Measurements from ENCODE around the gene IFI27L2. TPM values are rescaled to one million over a fixed set of nuclear protein-coding genes. Genes with fewer than 3 reads are reported as not detected.

Gene IFI27L2
- total and polyA plus RNA-seq, 2 of the 8 experiments (the other 6 are each of a cell fraction or from before 2014, with no cell fraction given), result 14.0 to 69.6 TPM

GRCh38 chr14:94136575-94137331 is 7.3 kb upstream of the IFI27L2 start:
- H3K14ac ChIP-seq (ENCODE audit: insufficient read length), result no peak overlapping the region
- H2BK20ac ChIP-seq (ENCODE audit: low read length), result no peak overlapping the region
- no peak overlapping the region for H3K23ac ChIP-seq (ENCODE audit: insufficient read length)
- no peak overlapping the region for H2BK5ac ChIP-seq (ENCODE audit: low read depth, low read length)
- H4K8ac ChIP-seq (ENCODE audit: extremely low read depth, insufficient read depth, low read length), result no peak overlapping the region
- no peak overlapping the region for H3K27ac ChIP-seq (ENCODE audit: low read depth, low read length)
- no peak overlapping the region for H2BK15ac ChIP-seq (ENCODE audit: low read length)
- no peaks in the 10 kb centered on the region for H3K79me2 ChIP-seq (ENCODE audit: control insufficient read depth in 1 of 2, insufficient read depth in 2 of 2, low read length in 2 of 2)
- H4K5ac ChIP-seq (ENCODE audit: insufficient read length, low read depth, low read length), result no peak overlapping the region
- no peak overlapping the region for H3K4me3 ChIP-seq (ENCODE audit: extremely low read depth in 1 of 4, insufficient read depth in 2 of 4, low read depth in 3 of 4, low read length in 4 of 4)
- H3K36me3 ChIP-seq (ENCODE audit: control insufficient read depth in 2 of 4, insufficient read depth in 4 of 4, low read length in 3 of 4), result no peaks in the 10 kb centered on the region; a peak in 1 of 8 replicates
- no peaks in the 10 kb centered on the region for H3K79me1 ChIP-seq (ENCODE audit: low read depth, low read length)
- H3K9me3 ChIP-seq (ENCODE audit: insufficient read depth in 2 of 2, low read depth in 1 of 2, low read length in 1 of 2), result peaks cover 5 to 8% of the 10 kb centered on the region in 2 experiments; a peak in 1 of 4 replicates
- FAIRE-seq, result peak; percentile 94
- no peaks in the 10 kb centered on the region for H4K20me1 ChIP-seq (replicated peaks in 1 of 2; ENCODE audit: control insufficient read depth in 1 of 2, insufficient read depth in 2 of 2, low read length in 2 of 2)
- H4K91ac ChIP-seq (replicated peaks; ENCODE audit: insufficient read length, low read length), result no peak overlapping the region
- POLR2A ChIA-PET (ENCODE audit: partially characterized antibody), result interaction anchor here (0.7 to 1.1 kb wide), 2 partner anchors 32 to 40 kb away, joined by 3 read pairs; no protein-coding TSS in a partner anchor
- H2BK120ac ChIP-seq (replicated peaks; ENCODE audit: low read depth, low read length), result no peak overlapping the region
- DNase-seq (ENCODE audit: low read depth in 1 of 2, low spot score in 2 of 2), result peak; percentile 75 to 97
- no peaks in the 10 kb centered on the region for H3K27me3 ChIP-seq (replicated peaks in 1 of 4; ENCODE audit: control insufficient read depth in 3 of 4, extremely low read depth in 1 of 4, insufficient read depth in 3 of 4, low read length in 3 of 4)
- 38% methylated on average over 18 of the region's 18 CpGs; no CpG with 5 or more reads in 1 of the 2 experiments for WGBS, 2 experiments (ENCODE audit: extremely low coverage in 1 of 2, insufficient coverage in 1 of 2, insufficient read length in 1 of 2, insufficient replicate concordance in 2 of 2, low coverage in 1 of 2, low lambda C conversion rate in 2 of 2, missing lambda C conversion rate in 1 of 2)
- peaks cover 5 to 17% (median 8%) of the 10 kb centered on the region in 4 experiments; a peak in 6 of 7 replicates for H3K4me1 ChIP-seq (replicated peaks in 1 of 4; ENCODE audit: control insufficient read depth in 3 of 4, insufficient read depth in 4 of 4, low read length in 3 of 4)
- H2BK12ac ChIP-seq (ENCODE audit: low read depth, low read length), result no peak overlapping the region
- H3K4me2 ChIP-seq (ENCODE audit: insufficient read depth in 1 of 2, low read depth in 2 of 2, low read length in 2 of 2), result no peak overlapping the region
- CTCF ChIA-PET (ENCODE audit: partially characterized antibody), result interaction anchor here (0.5 to 9.2 kb wide), 62 partner anchors 9 to 1112 kb away, joined by 3 to 148 read pairs (median 4); partner anchors contain the start of genes IFI27, IFI27L1, OTUB2 and PPP4R4
- H3K9ac ChIP-seq (replicated peaks in 1 of 4; ENCODE audit: extremely low read depth in 1 of 4, low read depth in 3 of 4, low read length in 3 of 4), result no peak overlapping the region
- no peak overlapping the region; the same call in 1 of the 2 replicates for H3K18ac ChIP-seq (ENCODE audit: extremely low read depth, low read length)
- peak overlapping the region; percentile 72 for H2AFZ ChIP-seq (ENCODE audit: low read length)
- H3K56ac ChIP-seq (replicated peaks; ENCODE audit: insufficient read length, low read depth, low read length), result no peak overlapping the region
- H3K23me2 ChIP-seq (ENCODE audit: low read depth, low read length), result no peaks in the 10 kb centered on the region
- H2AK5ac ChIP-seq (ENCODE audit: low read depth, low read length), result no peak overlapping the region
- no peak overlapping the region for H3K4ac ChIP-seq (replicated peaks; ENCODE audit: insufficient read length, low read depth, low read length)
- TF ChIP-seq CREB1 (IDR thresholded peaks at IDR 0.05), result peak; percentile 36; the same call in 1 of the 2 replicates
- no peak for TF ChIP-seq SP4 (IDR thresholded peaks at IDR 0.05; ENCODE audit: low read length)
- no peak for TF ChIP-seq YY1 (IDR thresholded peaks at IDR 0.05; ENCODE audit: low read depth, low read length)
- no peak for TF ChIP-seq KDM1A (IDR thresholded peaks at IDR 0.05; ENCODE audit: borderline replicate concordance, low read length)
- no peak for TF ChIP-seq ZNF274 (IDR thresholded peaks at IDR 0.05; ENCODE audit: borderline replicate concordance, extremely low read depth, low read length)
- TF ChIP-seq JUND (IDR thresholded peaks at IDR 0.05; ENCODE audit: low read length), result no peak
- no peak for TF ChIP-seq SP2 (IDR thresholded peaks at IDR 0.05; ENCODE audit: low read length)
- peak; percentile 41; the same call in 1 of the 2 replicates for TF ChIP-seq TEAD4 (IDR thresholded peaks at IDR 0.05; ENCODE audit: low read depth, low read length)
- TF ChIP-seq CTCF (IDR thresholded peaks at IDR 0.05; ENCODE audit: control extremely low read depth in 1 of 3, insufficient read depth in 1 of 3, low read depth in 1 of 3, low read length in 3 of 3), result peak; percentile 94 to 99 (median 98)
- no peak for TF ChIP-seq POLR2AphosphoS5 (IDR thresholded peaks at IDR 0.05; ENCODE audit: low read depth, low read length)
- TF ChIP-seq CHD1 (IDR thresholded peaks at IDR 0.05; ENCODE audit: low read depth, low read length), result no peak
